PC-9 (cell line): ENCODE data around the gene MMP24OS. TPM values are rescaled to one million over a fixed set of nuclear protein-coding genes. Genes with fewer than 3 reads are reported as not detected.
A peak's percentile ranks its signal among the peaks of the same experiment; 100 is the strongest.

ENCODE experiments used
- BruUV-seq: library from RNA; stranded (reverse); fragments of 400-500 nt; replicated peaks from 2 replicates; lab custom pipeline; 2021; lab: Mats Ljungman, UMichigan
- CTCF ChIA-PET: fragments of 300-600 bp; sonication (Branson Sonifier 250); formaldehyde crosslinking; loops from one replicate; lab custom pipeline; 2022; ENCODE audit warnings: antibody characterized with exemption; lab: Charles Lee
- POLR2A ChIA-PET: fragments of 300-600 bp; sonication (Branson Sonifier 250); formaldehyde crosslinking; loops from one replicate; lab custom pipeline; 2022; ENCODE audit warnings: antibody characterized with exemption; ENCODE audit not compliant: unreplicated experiment; lab: Charles Lee
- DNase-seq, 2 experiments: peaks; one replicate each; pipeline versions ENCODE4 v3.0.0 to v3.0.0-alpha.2; 2015 to 2022; ENCODE audit warnings: mixed read lengths in 1 of 2
- H2AFZ ChIP-seq: fragments of 200-600 bp; sonication (generic); 2 replicates; pipeline ENCODE4 v1.8.1; 2017; ENCODE audit warnings: antibody characterized with exemption
- H3F3A ChIP-seq: fragments of 200-600 bp; sonication (generic); 2 replicates; pipeline ENCODE4 v1.8.1; 2017; ENCODE audit warnings: antibody characterized with exemption, mild to moderate bottlenecking, low read depth; ENCODE audit not compliant: insufficient read depth
- H3K27ac ChIP-seq: fragments of 200-600 bp; sonication (generic); 2 replicates; pipeline ENCODE4 v1.6.1; 2016; ENCODE audit warnings: mixed run types
- H3K27me3 ChIP-seq: fragments of 200-600 bp; sonication (generic); 2 replicates; pipeline ENCODE4 v1.6.1; 2016; ENCODE audit warnings: low read depth, mixed run types; ENCODE audit not compliant: insufficient read depth
- H3K36me3 ChIP-seq: fragments of 200-600 bp; sonication (generic); 2 replicates; pipeline ENCODE4 v1.6.1; 2016; ENCODE audit warnings: low read depth, mixed run types
- H3K4me1 ChIP-seq: fragments of 200-600 bp; sonication (generic); replicated peaks from 2 replicates; pipeline ENCODE4 v1.6.1; 2016; ENCODE audit warnings: mixed run types; ENCODE audit not compliant: insufficient read depth
- H3K4me2 ChIP-seq: fragments of 200-600 bp; sonication (generic); 2 replicates; pipeline ENCODE4 v1.6.1; 2017; ENCODE audit warnings: mixed run types
- H3K4me3 ChIP-seq: fragments of 200-600 bp; sonication (generic); 2 replicates; pipeline ENCODE4 v1.6.1; 2016; ENCODE audit warnings: mixed run types
- H3K79me2 ChIP-seq: fragments of 200-600 bp; sonication (generic); 2 replicates; pipeline ENCODE4 v1.6.1; 2017; ENCODE audit warnings: low read depth, mixed run types
- H3K9me2 ChIP-seq: fragments of 200-600 bp; sonication (generic); 2 replicates; pipeline ENCODE4 v1.8.1; 2017; ENCODE audit warnings: mild to moderate bottlenecking; ENCODE audit not compliant: insufficient read depth
- H3K9me3 ChIP-seq: fragments of 200-600 bp; sonication (generic); 2 replicates; pipeline ENCODE4 v1.8.1; 2016; ENCODE audit warnings: low read depth; ENCODE audit not compliant: insufficient read depth
- H4K20me1 ChIP-seq: fragments of 200-600 bp; sonication (generic); 2 replicates; pipeline ENCODE4 v1.8.1; 2017; ENCODE audit not compliant: insufficient read depth
- CTCF ChIP-seq: fragments of 200-600 bp; sonication (generic); conservative IDR thresholded peaks from 2 replicates; pipeline ENCODE4 v1.6.1; 2017; ENCODE audit warnings: mixed run types, antibody characterized with exemption, mild to moderate bottlenecking, moderate library complexity
- EZH2 ChIP-seq: fragments of 200-600 bp; sonication (generic); IDR thresholded peaks from 2 replicates; pipeline ENCODE4 v1.8.0; 2017; ENCODE audit warnings: antibody characterized with exemption, low read depth
- intact Hi-C: fragments of 100-400 bp; cut with micrococcal nuclease; formaldehyde crosslinking; loops from one replicate; pipeline ENCODE4 v1.10.0; 2022; ENCODE audit not compliant: unreplicated experiment
- total RNA-seq: library from RNA; stranded (reverse); gene quantifications from 2 replicates; pipeline ENCODE4 v1.2.3, GENCODE V29; 2021

The MMP24OS gene
- total RNA-seq, 1 experiment from 2014 or later = 59.3 TPM

- ChIA-PET POLR2A (interaction anchor here (0.6 kb wide), 1 partner anchor 29 kb away, joined by 4 read pairs; no protein-coding TSS in a partner anchor), CTCF (interaction anchor here (0.6 kb wide), 1 partner anchor 130 kb away, joined by 3 read pairs; no protein-coding TSS in a partner anchor)
- no TSS peak for BruUV-seq
- peaks cover 22% of the 10 kb centered on the region for H4K20me1 ChIP-seq
- H3K4me2 ChIP-seq = peak overlapping the region; percentile 96
- no peak overlapping the region for H2AFZ ChIP-seq
- H3F3A ChIP-seq = peaks cover 33% of the 10 kb centered on the region
- H3K27me3 ChIP-seq = no peaks in the 10 kb centered on the region
- peaks cover 8% of the 10 kb centered on the region for H3K4me1 ChIP-seq
- TF ChIP-seq EZH2 (no peak), CTCF (no peak)
- intact Hi-C loops = no loop called here
- H3K27ac ChIP-seq = peak overlapping the region; percentile 71; the same call in 1 of the 2 replicates
- H3K36me3 ChIP-seq = peaks cover 29% of the 10 kb centered on the region
- no peaks in the 10 kb centered on the region for H3K9me3 ChIP-seq
- no peak for DNase-seq
- peaks cover 25% of the 10 kb centered on the region for H3K79me2 ChIP-seq
- no peaks in the 10 kb centered on the region for H3K9me2 ChIP-seq
- peak overlapping the region; percentile 88; the same call in 1 of the 2 replicates for H3K4me3 ChIP-seq
Observed at GRCh38 chr20:35276408-35276807, 1.5 kb downstream of the MMP24OS start.

DNA sequence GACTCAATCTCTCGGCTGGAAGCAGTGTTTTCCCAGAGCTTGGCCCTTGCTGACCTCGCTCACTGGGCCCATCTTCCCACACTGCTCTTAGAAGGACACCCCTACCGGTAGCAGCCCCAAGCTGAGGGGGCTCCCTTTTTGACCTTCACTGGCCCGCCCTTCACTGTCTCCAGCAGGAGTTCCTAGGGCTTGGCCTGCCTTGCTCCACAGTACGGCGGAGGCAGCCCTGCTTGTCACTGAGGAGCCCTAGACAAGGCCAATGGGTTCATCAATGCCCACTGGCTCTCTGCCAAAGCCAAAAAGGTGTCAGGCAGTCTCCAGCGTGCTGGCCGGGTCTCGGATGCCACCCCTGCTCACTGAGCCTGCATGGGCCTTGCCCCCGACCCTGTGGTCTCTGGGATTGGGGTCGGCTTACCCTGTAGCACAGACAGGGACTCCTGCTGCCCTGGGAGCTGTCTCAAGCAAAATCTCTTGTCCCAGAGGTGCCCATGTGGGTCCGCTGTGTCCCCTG is 2.1 kb downstream of the MMP24OS start:
- TF ChIP-seq CTCF = no peak
- TF ChIP-seq EZH2 = no peak
- POLR2A ChIA-PET = no interaction called here
- CTCF ChIA-PET = interaction anchor here (0.6 to 0.7 kb wide), 3 partner anchors 129 to 400 kb away, joined by 3 read pairs; no protein-coding TSS in a partner anchor

GRCh38 chr20:35274172-35275092 is 3.5 kb downstream of the MMP24OS start:
- intact Hi-C loops = no loop called here
- no peak for DNase-seq
- no peak overlapping the region for H3K27ac ChIP-seq
- peaks cover 13% of the 10 kb centered on the region for H3F3A ChIP-seq
- no peak for TF ChIP-seq CTCF
- no peak for TF ChIP-seq EZH2
- H4K20me1 ChIP-seq = peaks cover 5% of the 10 kb centered on the region; the same call in 1 of the 2 replicates
- ChIA-PET POLR2A (no interaction called here), CTCF (no interaction called here)
- no peaks in the 10 kb centered on the region for H3K27me3 ChIP-seq
- peaks cover 13% of the 10 kb centered on the region; the same call in 1 of the 2 replicates for H3K36me3 ChIP-seq
- H3K79me2 ChIP-seq = peaks cover 14% of the 10 kb centered on the region
- no peak overlapping the region for H3K4me3 ChIP-seq
- no peak overlapping the region for H2AFZ ChIP-seq
- H3K4me1 ChIP-seq = peaks cover 8% of the 10 kb centered on the region
- BruUV-seq = no TSS peak
- no peaks in the 10 kb centered on the region for H3K9me3 ChIP-seq
- no peaks in the 10 kb centered on the region for H3K9me2 ChIP-seq
- no peak overlapping the region for H3K4me2 ChIP-seq

More for the DNA sequence above, 2.1 kb downstream of the MMP24OS start:
- Histone ChIP-seq H3K9me2 (no peaks in the 10 kb centered on the region), H3K27ac (no peak overlapping the region), H3K9me3 (no peaks in the 10 kb centered on the region), H3K4me3 (no peak overlapping the region), H3K4me1 (peaks cover 8% of the 10 kb centered on the region), H3K4me2 (no peak overlapping the region; the same call in 1 of the 2 replicates), H3K27me3 (no peaks in the 10 kb centered on the region), H3K79me2 (peaks cover 21% of the 10 kb centered on the region), H4K20me1 (peaks cover 16% of the 10 kb centered on the region), H3F3A (peaks cover 27% of the 10 kb centered on the region), H2AFZ (no peak overlapping the region), H3K36me3 (peaks cover 27% of the 10 kb centered on the region)
- intact Hi-C loops = no loop called here
- no peak for DNase-seq
- BruUV-seq = no TSS peak
